ENCODE data around the gene TRAK1.

The TRAK1 gene

GRCh38 chr3:42061025-42061712 is 30.0 kb upstream of the TRAK1 start:
- Histone ChIP-seq H3K4me3 (ENCODE audit: low read depth, low read length) (no peak overlapping the region), H3K4me2 (ENCODE audit: low read length) (no peak overlapping the region), H3K9ac (no peak overlapping the region), H3K79me2 (peaks cover 9% of the 10 kb centered on the region), H3K4me1 (peaks cover 23% of the 10 kb centered on the region), H3K27me3 (ENCODE audit: control insufficient read depth, insufficient read depth, low read length) (no peaks in the 10 kb centered on the region), H3K9me3 (ENCODE audit: control insufficient read depth, low read length) (no peaks in the 10 kb centered on the region), H2AFZ (no peak overlapping the region), H3K36me3 (ENCODE audit: control insufficient read depth, insufficient read depth, low read length) (no peaks in the 10 kb centered on the region), H3K27ac (peak overlapping the region; percentile 13)
- no peak for TF ChIP-seq CTCF (IDR thresholded peaks at IDR 0.05)

- no peak for TF ChIP-seq CTCF (IDR thresholded peaks at IDR 0.05)
- Histone ChIP-seq H3K4me1 (peaks cover 22% of the 10 kb centered on the region), H3K79me2 (peaks cover 13% of the 10 kb centered on the region)
Measured at GRCh38 chr3:42061713-42062380, 29.3 kb upstream of the TRAK1 start.

DNA sequence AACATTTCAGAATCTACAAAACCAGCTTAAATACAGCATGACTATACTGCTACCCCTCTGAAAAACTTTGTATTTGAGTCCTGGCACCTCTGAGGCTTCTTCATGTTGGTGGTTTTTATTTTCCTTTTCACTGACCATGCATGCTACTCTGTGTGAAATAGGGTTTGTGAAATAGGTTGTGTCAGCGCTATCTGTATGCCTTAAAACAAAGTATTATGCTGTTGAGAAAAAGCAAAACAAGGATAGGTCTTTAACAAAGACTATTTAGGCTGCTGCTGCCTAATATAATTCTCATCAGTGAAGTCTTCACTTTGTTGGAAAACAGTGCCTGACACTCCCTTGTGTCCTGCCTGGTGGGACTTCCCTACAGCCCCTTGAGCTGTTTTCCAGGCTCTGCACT is 28.7 kb upstream of the TRAK1 start:
- Histone ChIP-seq H3K27ac (peak overlapping the region; percentile 13), H3K9ac (no peak overlapping the region), H3K4me2 (ENCODE audit: low read length) (no peak overlapping the region), H3K4me1 (peaks cover 16% of the 10 kb centered on the region), H3K9me3 (ENCODE audit: control insufficient read depth, low read length) (no peaks in the 10 kb centered on the region), H3K27me3 (ENCODE audit: control insufficient read depth, insufficient read depth, low read length) (no peaks in the 10 kb centered on the region), H3K79me2 (peaks cover 13% of the 10 kb centered on the region), H3K4me3 (ENCODE audit: low read depth, low read length) (no peak overlapping the region), H3K36me3 (ENCODE audit: control insufficient read depth, insufficient read depth, low read length) (no peaks in the 10 kb centered on the region), H2AFZ (no peak overlapping the region)
- no peak for TF ChIP-seq CTCF (IDR thresholded peaks at IDR 0.05)

More at GRCh38 chr3:42061713-42062380, 29.3 kb upstream of the TRAK1 start:
- H2AFZ ChIP-seq: no peak overlapping the region
- H3K27ac ChIP-seq: peak overlapping the region; percentile 13
- H3K9me3 ChIP-seq (ENCODE audit: control insufficient read depth, low read length): no peaks in the 10 kb centered on the region
- no peak overlapping the region for H3K9ac ChIP-seq
- H3K4me2 ChIP-seq (ENCODE audit: low read length): peak overlapping the region; percentile 27
- no peaks in the 10 kb centered on the region for H3K27me3 ChIP-seq (ENCODE audit: control insufficient read depth, insufficient read depth, low read length)
- H3K4me3 ChIP-seq (ENCODE audit: low read depth, low read length): no peak overlapping the region
- no peaks in the 10 kb centered on the region for H3K36me3 ChIP-seq (ENCODE audit: control insufficient read depth, insufficient read depth, low read length)

- H3K4me2 ChIP-seq (ENCODE audit: low read length): no peak overlapping the region
- H3K27me3 ChIP-seq (ENCODE audit: control insufficient read depth, insufficient read depth, low read length): no peaks in the 10 kb centered on the region
- no peak overlapping the region for H3K9ac ChIP-seq
- H3K4me1 ChIP-seq: peaks cover 10% of the 10 kb centered on the region
- H3K27ac ChIP-seq: peak overlapping the region; percentile 13
- H3K79me2 ChIP-seq: peaks cover 21% of the 10 kb centered on the region
- H3K4me3 ChIP-seq (ENCODE audit: low read depth, low read length): no peak overlapping the region
- no peaks in the 10 kb centered on the region for H3K9me3 ChIP-seq (ENCODE audit: control insufficient read depth, low read length)
- TF ChIP-seq CTCF (IDR thresholded peaks at IDR 0.05): no peak
- H3K36me3 ChIP-seq (ENCODE audit: control insufficient read depth, insufficient read depth, low read length): no peaks in the 10 kb centered on the region
- no peak overlapping the region for H2AFZ ChIP-seq
Measured at GRCh38 chr3:42063888-42064287, 27.3 kb upstream of the TRAK1 start.

Data from parathyroid adenoma (tissue), 2 donors.